IMR-90 (cell line): ENCODE data around the gene ATP2A3.

Source experiments
- CEBPB ChIP-seq: IDR thresholded peaks from 2 replicates; pipeline ENCODE4 v1.6.1; 2012; ENCODE audit warnings: low read depth, low read length, improper control_type of control experiment
- TF ChIP-seq, protein P1 (sequence below): conservative IDR thresholded peaks from 2 replicates; pipeline ENCODE4 v1.5.1; 2012; ENCODE audit warnings: mild to moderate bottlenecking, low read depth, low read length, improper control_type of control experiment

- TF ChIP-seq, protein P1, sequence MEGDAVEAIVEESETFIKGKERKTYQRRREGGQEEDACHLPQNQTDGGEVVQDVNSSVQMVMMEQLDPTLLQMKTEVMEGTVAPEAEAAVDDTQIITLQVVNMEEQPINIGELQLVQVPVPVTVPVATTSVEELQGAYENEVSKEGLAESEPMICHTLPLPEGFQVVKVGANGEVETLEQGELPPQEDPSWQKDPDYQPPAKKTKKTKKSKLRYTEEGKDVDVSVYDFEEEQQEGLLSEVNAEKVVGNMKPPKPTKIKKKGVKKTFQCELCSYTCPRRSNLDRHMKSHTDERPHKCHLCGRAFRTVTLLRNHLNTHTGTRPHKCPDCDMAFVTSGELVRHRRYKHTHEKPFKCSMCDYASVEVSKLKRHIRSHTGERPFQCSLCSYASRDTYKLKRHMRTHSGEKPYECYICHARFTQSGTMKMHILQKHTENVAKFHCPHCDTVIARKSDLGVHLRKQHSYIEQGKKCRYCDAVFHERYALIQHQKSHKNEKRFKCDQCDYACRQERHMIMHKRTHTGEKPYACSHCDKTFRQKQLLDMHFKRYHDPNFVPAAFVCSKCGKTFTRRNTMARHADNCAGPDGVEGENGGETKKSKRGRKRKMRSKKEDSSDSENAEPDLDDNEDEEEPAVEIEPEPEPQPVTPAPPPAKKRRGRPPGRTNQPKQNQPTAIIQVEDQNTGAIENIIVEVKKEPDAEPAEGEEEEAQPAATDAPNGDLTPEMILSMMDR: no peak
- no peak for TF ChIP-seq CEBPB
Measured at GRCh38 chr17:3979290-3979611, 15.0 kb upstream of the ATP2A3 start.
